Measurements from ENCODE around the gene FBXO42. TPM values are rescaled to one million over a fixed set of nuclear protein-coding genes. Genes with fewer than 3 reads are reported as not detected.

FBXO42 gene
- total and polyA plus RNA-seq, 3 donors from 2014 or later = 25.0 to 45.6 (median 42.0) TPM

GRCh38 chr1:16393570-16394521 is 41.6 kb upstream of the FBXO42 start:
- intact Hi-C loops (cut with DNase I; ENCODE audit: low total_unique reads) = no loop called here
- Histone ChIP-seq H3K4me1 (peaks cover 3% of the 10 kb centered on the region), H3K9me3 (no peaks in the 10 kb centered on the region), H3K27ac (no peak overlapping the region), H3K36me3 (ENCODE audit: low read depth, missing control alignments) (no peaks in the 10 kb centered on the region), H3K4me3 (no peak overlapping the region), H3K27me3 (no peaks in the 10 kb centered on the region)
- 80 to 88% methylated on average over 10 of the region's 10 CpGs for WGBS, 2 donors
- TF ChIP-seq, protein P1, sequence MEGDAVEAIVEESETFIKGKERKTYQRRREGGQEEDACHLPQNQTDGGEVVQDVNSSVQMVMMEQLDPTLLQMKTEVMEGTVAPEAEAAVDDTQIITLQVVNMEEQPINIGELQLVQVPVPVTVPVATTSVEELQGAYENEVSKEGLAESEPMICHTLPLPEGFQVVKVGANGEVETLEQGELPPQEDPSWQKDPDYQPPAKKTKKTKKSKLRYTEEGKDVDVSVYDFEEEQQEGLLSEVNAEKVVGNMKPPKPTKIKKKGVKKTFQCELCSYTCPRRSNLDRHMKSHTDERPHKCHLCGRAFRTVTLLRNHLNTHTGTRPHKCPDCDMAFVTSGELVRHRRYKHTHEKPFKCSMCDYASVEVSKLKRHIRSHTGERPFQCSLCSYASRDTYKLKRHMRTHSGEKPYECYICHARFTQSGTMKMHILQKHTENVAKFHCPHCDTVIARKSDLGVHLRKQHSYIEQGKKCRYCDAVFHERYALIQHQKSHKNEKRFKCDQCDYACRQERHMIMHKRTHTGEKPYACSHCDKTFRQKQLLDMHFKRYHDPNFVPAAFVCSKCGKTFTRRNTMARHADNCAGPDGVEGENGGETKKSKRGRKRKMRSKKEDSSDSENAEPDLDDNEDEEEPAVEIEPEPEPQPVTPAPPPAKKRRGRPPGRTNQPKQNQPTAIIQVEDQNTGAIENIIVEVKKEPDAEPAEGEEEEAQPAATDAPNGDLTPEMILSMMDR (IDR thresholded peaks at IDR 0.05) = no peak
- no peak for TF ChIP-seq POLR2A (IDR thresholded peaks at IDR 0.05)
- no peak for DNase-seq

- H3K9me3 ChIP-seq = no peaks in the 10 kb centered on the region
- no peak for DNase-seq
- intact Hi-C loops (cut with DNase I; ENCODE audit: low total_unique reads) = no loop called here
- no peak overlapping the region for H3K4me3 ChIP-seq
- no peak overlapping the region for H3K27ac ChIP-seq
- TF ChIP-seq POLR2A (IDR thresholded peaks at IDR 0.05) = no peak
- TF ChIP-seq, protein P1 (IDR thresholded peaks at IDR 0.05) = no peak
- H3K4me1 ChIP-seq = peaks cover 3% of the 10 kb centered on the region
- H3K36me3 ChIP-seq (ENCODE audit: low read depth, missing control alignments) = no peaks in the 10 kb centered on the region
- no peaks in the 10 kb centered on the region for H3K27me3 ChIP-seq
- WGBS, 2 donors = 72 to 83% methylated on average over 12 to 21 of the region's 21 CpGs
Observed at GRCh38 chr1:16392740-16393569, 40.7 kb upstream of the FBXO42 start.

DNA sequence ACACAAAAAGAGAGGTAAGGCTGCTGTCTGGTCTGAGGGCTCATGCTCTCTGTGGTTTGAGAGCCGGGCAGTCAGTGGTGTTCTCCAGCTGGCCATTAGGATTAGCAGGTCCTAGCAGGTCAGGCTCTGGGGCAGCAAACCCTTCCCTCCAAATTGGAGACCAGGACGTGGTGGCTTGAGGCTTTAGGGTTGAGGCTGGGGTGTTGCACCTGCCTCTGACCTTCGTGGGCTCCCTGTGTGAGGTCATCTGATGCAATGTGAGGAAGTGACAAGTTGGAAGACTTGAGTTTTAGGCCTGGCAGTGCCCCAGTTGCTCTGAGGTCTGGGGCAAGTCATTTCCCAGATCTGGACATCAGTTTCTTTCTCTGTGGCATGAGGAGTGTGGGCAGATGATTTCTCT is 39.1 kb upstream of the FBXO42 start:
- no peak overlapping the region for H3K27ac ChIP-seq
- no peak for DNase-seq
- WGBS, 2 donors = 71 to 93% methylated on average over 1 to 3 of the region's 3 CpGs
- H3K4me1 ChIP-seq = peaks cover 11% of the 10 kb centered on the region
- TF ChIP-seq POLR2A (IDR thresholded peaks at IDR 0.05) = no peak
- TF ChIP-seq, protein P1 (IDR thresholded peaks at IDR 0.05) = no peak
- intact Hi-C loops (cut with DNase I; ENCODE audit: low total_unique reads) = no loop called here
- no peaks in the 10 kb centered on the region for H3K36me3 ChIP-seq (ENCODE audit: low read depth, missing control alignments)
- H3K27me3 ChIP-seq = no peaks in the 10 kb centered on the region
- no peak overlapping the region for H3K4me3 ChIP-seq
- H3K9me3 ChIP-seq = no peaks in the 10 kb centered on the region

DNA sequence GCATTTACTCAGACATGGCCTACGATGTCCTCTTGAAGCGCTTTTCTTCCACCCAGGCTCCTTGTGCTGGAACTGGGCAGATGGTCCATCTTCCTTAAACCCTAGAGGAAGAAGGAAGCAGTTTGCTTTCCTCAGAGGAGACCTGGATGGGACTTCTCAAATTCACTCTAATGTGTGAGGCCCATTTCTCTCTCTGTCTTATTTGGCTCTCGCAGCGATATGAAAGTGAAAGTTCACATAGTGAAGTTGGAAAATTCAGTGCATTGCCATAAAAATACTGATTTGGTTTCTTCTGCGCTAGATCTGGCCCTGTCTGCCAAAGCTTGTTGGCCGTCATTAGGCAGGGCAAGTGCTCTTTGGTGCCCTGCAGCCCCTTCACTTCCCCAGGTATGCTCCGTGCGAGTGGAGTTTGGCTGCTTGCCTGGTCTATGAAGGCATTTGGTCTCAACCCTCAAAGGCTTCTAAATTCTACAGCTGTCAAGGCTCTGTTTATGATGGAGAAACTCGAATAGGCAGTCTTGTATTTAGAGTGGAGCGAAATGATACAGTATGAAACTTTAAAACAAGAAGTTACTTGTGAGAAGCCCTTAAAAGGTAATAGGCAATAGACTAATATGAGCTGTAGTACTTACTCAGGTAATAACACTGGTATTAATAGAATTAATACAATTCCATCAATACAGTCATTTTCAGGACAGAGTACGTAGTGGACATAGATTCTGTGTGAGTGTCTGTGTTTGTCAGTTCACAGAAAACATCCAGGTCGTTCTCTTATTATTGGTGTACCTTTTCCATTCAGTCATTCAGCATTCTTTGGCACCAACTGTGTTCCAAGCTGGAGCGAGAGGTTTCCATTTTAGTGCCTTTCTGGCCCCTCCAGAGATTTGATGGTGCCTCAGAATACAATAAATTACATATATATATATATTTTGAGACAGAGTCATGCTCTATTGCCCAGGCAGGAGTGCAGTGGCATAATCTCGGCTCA is 35.2 kb upstream of the FBXO42 start:
- WGBS, 2 donors = 58 to 66% methylated on average over 14 of the region's 14 CpGs
- TF ChIP-seq POLR2A (IDR thresholded peaks at IDR 0.05) = no peak
- TF ChIP-seq, protein P1 (IDR thresholded peaks at IDR 0.05) = no peak
- H3K27ac ChIP-seq = peak overlapping the region; percentile 36 to 71
- no peaks in the 10 kb centered on the region for H3K9me3 ChIP-seq
- H3K27me3 ChIP-seq = no peaks in the 10 kb centered on the region
- intact Hi-C loops (cut with DNase I; ENCODE audit: low total_unique reads) = no loop called here
- H3K36me3 ChIP-seq (ENCODE audit: low read depth, missing control alignments) = no peaks in the 10 kb centered on the region
- DNase-seq = no peak
- H3K4me1 ChIP-seq = peaks cover 21% of the 10 kb centered on the region
- no peak overlapping the region for H3K4me3 ChIP-seq
